ENCODE measurements around the gene ZNF385B.

The ZNF385B gene

GRCh38 chr2:179826297-179826696 lies 35.1 kb downstream of the ZNF385B start:
- Histone ChIP-seq H3K4me1 (ENCODE audit: control insufficient read depth in 1 of 2, insufficient read depth in 1 of 2, low read depth in 1 of 2, low read length in 1 of 2) (no peaks in the 10 kb centered on the region), H3K36me3 (no peaks in the 10 kb centered on the region), H3K27me3 (no peaks in the 10 kb centered on the region), H3K27ac (no peak overlapping the region), H3K4me3 (ENCODE audit: low read depth in 1 of 2, low read length in 1 of 2) (no peak overlapping the region), H3K9me3 (no peaks in the 10 kb centered on the region)
- no peak for TF ChIP-seq CTCF (IDR thresholded peaks at IDR 0.05)

DNA sequence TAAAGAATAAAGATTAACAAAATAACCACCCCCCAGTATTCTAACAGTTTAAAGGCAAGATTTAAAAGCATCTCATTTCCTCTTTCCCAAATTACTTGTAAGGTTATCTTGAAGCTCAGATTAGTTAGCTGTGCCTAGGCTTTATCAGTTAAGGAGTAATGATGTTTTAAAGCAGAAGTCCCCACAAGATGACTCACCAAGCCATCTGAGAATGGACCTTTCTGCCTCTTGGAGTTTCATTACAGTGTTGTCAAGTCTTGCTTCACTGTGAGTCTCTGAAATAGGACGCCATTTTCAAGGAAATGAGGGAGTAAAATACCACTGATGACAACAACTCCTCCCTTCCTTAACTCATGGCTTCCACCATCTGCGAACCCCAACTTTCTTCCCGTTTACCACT lies 35.9 kb downstream of the ZNF385B start:
- H3K9me3 ChIP-seq = no peaks in the 10 kb centered on the region
- H3K4me3 ChIP-seq (ENCODE audit: low read depth in 1 of 2, low read length in 1 of 2) = no peak overlapping the region
- TF ChIP-seq CTCF (IDR thresholded peaks at IDR 0.05) = no peak
- no peaks in the 10 kb centered on the region for H3K4me1 ChIP-seq (ENCODE audit: control insufficient read depth in 1 of 2, insufficient read depth in 1 of 2, low read depth in 1 of 2, low read length in 1 of 2)
- no peak overlapping the region for H3K27ac ChIP-seq
- no peaks in the 10 kb centered on the region for H3K27me3 ChIP-seq
- H3K36me3 ChIP-seq = no peaks in the 10 kb centered on the region

DNA sequence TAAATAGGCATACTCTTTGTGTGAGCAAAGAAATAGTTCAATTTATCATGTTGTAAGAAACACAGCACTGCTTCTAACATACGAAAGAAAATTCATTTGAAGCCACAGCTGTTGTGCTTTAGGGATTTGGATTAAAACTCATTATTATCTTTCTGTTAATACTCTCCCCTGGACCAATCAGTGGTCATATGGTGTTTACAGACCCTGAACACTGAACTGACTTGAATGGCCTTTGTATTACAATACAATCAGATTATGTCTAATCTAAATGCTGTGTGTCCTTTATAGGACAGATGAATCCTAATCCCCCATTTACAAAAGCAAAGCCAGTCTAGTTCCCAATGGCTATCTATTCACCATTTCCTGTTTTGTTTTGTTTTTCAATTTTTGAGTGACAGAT lies 36.5 kb downstream of the ZNF385B start:
- Histone ChIP-seq H3K27ac (no peak overlapping the region), H3K9me3 (no peaks in the 10 kb centered on the region), H3K4me3 (ENCODE audit: low read depth in 1 of 2, low read length in 1 of 2) (no peak overlapping the region), H3K27me3 (no peaks in the 10 kb centered on the region), H3K4me1 (ENCODE audit: control insufficient read depth in 1 of 2, insufficient read depth in 1 of 2, low read depth in 1 of 2, low read length in 1 of 2) (no peaks in the 10 kb centered on the region), H3K36me3 (no peaks in the 10 kb centered on the region)
- no peak for TF ChIP-seq CTCF (IDR thresholded peaks at IDR 0.05)

DNA sequence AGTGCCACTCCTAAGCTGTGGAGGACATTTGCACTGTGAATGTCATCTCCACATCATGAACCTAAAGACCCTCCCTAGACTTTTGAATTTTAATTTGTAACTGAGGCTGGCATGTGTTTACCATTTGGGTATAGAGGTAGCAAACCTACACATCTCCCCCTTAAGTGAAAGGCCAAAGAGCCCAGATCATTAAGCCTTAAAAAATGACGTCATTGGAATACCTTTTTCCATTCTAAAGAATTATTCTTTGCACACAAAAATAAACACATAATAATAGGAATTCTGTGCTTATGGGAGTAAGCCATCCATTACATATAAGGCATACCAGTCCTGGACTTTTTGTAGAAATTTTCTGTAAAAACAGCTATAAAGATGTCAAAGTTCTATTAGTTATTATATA lies 38.9 kb downstream of the ZNF385B start:
- TF ChIP-seq CTCF (IDR thresholded peaks at IDR 0.05) = no peak
- Histone ChIP-seq H3K27me3 (no peaks in the 10 kb centered on the region), H3K36me3 (no peaks in the 10 kb centered on the region), H3K4me3 (ENCODE audit: low read depth in 1 of 2, low read length in 1 of 2) (no peak overlapping the region), H3K9me3 (no peaks in the 10 kb centered on the region), H3K27ac (no peak overlapping the region), H3K4me1 (ENCODE audit: control insufficient read depth in 1 of 2, insufficient read depth in 1 of 2, low read depth in 1 of 2, low read length in 1 of 2) (no peaks in the 10 kb centered on the region)

DNA sequence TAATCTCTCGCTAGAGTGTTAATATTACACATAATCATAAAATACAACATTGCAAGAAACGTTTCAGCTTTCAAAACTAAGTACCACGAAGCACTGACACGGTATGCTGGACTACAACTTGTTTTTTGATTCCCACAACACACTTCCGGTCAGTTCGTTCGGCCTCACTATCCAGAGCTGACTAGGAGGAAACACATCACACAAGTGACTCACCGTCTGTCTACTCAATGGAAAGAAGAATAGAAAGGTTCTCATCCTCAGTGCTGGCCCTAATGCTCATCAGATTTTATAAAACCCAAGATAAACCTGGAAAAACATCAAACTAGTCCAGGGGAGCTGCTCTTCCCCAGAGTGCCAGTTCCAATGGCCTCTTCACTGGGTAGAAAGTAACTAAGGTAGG lies 42.9 kb downstream of the ZNF385B start:
- Histone ChIP-seq H3K9me3 (no peaks in the 10 kb centered on the region), H3K4me3 (ENCODE audit: low read depth in 1 of 2, low read length in 1 of 2) (no peak overlapping the region), H3K4me1 (ENCODE audit: control insufficient read depth in 1 of 2, insufficient read depth in 1 of 2, low read depth in 1 of 2, low read length in 1 of 2) (no peaks in the 10 kb centered on the region), H3K27ac (no peak overlapping the region), H3K27me3 (no peaks in the 10 kb centered on the region), H3K36me3 (no peaks in the 10 kb centered on the region)
- no peak for TF ChIP-seq CTCF (IDR thresholded peaks at IDR 0.05)
